NCI-H128 (cell line): Measurements from ENCODE around the gene OSBPL7.

Experiments used
- DNase-seq: peaks from one replicate; lab custom pipeline; 2025; ENCODE audit not compliant: unreplicated experiment; lab: John Stamatoyannopoulos, UW

Gene OSBPL7

GRCh38 chr17:47829870-47830269 is 8.3 kb upstream of the OSBPL7 start:
- no peak for DNase-seq

- no peak for DNase-seq
These were observed 1.9 kb upstream of the OSBPL7 start for GRCh38 chr17:47823519-47823918.

- DNase-seq = no peak
These were observed 1.2 kb upstream of the OSBPL7 start for GRCh38 chr17:47822785-47823184.

GRCh38 chr17:47821031-47821423 is 567 bp downstream of the OSBPL7 start:
- DNase-seq = no peak

DNA sequence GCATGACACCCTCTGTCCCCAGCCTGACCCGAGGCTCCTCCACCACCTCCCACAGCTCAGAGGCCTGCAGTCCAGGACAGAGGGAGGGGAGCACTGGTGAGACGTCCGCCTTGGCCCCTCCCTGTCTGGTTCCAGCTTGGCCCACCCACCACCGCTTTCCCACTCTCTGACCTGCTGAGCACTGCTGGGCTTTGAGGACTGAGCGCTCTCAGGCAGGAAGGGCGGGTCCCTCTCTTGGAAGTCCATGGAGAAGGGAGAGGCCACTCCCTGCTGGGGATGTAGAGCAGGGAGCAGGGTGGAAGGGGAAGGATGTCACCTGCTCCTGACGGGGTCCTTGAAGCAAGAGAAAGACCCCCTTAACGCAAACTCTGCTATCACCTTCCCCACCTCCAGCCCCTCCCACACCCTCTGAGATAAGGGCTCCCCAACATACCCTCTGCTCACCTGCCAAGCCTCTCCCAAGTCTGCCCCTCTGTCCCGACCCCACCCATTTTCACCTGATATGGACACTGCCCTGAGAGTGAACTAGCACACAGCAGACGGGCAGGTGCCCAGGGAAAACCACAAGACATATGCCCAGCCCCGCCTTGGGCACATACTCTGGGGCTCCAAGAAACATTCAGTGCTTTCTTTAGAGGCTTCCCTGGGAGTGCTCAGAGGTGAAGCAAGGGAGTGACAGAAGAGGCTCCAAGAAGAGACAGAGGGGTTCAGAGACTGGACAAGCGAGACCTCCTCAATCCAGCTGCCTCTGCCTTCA is 1.4 kb downstream of the OSBPL7 start:
- DNase-seq = no peak

DNA sequence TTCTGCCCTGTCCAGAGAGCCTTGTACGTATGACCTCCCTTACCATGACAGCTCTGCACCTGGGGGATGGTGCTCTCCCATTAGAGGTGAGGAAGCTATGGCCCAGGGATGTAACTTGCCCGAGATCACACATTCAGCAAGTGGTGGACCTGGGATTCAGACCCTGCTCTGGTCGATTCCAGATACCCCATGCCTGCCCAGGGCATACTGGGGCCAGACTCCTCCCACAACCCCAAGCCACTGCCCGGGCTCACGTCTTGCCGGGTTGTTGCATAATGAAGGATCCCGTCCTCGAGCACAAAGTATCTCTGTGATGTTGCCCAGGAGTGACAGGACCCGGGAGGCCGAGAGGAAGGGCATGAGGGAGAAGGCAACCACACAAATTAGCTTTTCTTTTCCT is 2.1 kb downstream of the OSBPL7 start:
- no peak for DNase-seq

DNA sequence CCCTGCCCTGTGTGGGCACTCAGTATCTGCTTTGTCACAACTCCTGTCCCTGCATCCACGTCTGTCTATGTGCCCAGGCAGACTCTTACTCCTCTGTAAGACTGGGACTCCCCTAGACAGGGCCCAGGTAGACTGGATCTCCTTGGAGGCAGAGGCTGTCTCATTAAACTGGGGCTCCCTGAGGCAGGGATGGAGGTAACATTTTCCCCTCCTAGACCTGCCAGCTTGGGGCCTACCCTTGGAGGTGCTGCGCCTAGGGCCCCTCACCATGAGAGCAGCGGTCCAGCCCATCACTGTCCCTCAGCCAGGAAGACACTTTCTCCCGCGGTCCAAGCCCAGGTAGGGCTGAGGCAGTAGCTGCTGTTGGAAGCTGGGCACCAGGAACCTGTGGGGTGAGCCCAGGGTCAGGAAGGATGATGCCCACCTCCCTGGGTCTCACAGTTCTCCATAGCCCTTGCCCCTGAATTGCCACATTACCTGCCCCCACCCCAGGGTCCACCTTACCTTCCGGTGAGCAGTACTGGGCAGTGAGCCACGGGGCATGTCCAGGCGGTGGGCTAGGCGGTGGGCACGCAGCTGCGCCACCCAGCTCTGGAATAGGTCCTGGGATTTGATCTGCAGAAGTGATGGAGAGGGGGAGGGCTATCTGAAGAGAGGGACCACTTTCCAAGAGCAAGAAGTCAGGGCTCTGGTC is 3.4 kb downstream of the OSBPL7 start:
- DNase-seq = no peak

GRCh38 chr17:47816947-47817346 is 4.6 kb downstream of the OSBPL7 start:
- DNase-seq = no peak

DNA sequence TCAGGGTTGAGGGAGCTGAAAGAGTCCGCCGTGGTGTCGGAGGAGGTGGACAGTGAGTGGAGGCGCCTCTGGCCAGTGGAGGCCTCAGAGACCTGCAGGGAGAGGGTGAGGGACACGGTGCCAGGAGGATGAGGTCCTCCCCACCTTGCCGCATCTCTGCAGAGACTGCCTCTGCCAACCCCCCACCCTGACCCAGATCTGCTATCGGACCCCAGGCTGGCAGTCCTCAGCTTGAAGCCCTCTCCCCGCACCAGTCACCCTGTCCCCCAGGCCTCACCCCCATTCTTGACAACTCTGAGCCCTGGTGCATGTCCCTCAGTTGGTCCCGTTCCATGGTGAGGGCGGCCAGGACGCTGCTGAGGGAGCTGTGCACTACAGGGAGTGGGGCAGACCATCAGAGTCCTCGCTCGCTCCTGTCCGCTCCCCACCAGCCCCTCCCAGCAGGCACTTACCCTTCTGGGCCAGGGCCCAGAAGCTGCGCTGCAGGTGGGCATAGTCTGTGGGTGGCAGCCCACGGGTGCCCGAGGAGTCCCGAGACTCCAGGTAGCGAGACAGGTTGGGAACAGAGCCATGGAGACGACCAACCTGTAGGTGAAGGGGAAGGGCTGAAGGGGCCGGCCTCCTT is 5.4 kb downstream of the OSBPL7 start:
- DNase-seq = no peak

DNA sequence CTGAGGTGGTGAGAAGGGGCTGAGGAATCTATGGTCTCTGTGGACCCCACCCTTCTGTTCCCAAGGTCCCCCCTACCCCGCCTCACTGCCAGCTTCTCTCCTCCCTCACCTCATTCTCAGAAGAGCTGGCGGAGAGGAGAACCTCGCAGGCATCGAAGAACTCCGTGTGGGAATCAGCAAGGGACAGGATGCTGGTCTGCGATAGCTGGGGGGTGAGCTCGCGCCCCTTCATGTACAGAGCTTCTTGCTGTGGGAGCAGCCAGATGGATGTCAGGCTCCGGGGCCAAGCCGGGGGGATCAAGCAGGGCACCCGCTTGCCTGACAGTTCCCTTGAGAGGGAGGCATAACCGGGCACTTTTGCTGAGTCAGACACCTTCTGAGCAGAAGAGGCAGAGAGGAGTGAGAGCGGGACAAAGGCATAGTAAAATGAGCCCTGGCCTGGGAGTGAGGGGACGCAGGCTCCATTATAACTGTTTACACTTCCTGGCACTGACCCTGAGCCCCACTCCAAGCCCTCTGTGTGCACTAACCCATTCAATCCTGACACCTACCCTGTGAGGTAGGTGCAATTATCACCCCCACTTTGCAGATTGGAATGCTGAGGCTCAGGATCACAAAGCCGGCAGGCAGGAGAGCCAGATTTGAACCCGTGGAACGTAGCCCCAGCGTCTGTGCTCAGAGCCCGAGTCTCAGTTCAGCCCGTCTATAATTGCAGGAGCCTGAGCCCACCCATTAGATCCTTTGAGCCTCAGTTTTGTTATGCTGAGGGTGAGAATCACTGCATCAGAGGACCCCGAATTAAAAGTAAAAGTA is 6.3 kb downstream of the OSBPL7 start:
- no peak for DNase-seq

GRCh38 chr17:47813512-47814031 is 8.0 kb downstream of the OSBPL7 start:
- no peak for DNase-seq

DNA sequence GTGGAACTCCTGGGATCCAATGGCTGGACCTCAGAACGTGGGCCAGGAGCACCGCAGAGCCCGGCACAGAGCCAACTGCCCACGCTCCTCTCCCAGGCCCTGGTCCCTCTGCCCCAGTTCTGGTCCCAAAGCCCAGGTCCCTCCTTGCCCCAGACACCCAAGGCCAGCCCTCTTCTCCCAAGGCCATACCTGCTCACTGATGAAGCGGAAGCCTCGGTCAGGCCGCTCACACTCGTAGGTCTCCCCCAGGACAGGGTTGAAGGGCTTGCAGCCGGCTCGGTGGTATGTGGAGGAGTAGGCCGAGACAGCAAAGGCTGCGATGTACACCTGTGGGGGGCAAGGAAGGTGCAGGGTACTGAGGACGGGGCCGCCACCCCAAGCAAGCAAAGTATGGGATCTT is 8.5 kb downstream of the OSBPL7 start:
- no peak for DNase-seq

DNA sequence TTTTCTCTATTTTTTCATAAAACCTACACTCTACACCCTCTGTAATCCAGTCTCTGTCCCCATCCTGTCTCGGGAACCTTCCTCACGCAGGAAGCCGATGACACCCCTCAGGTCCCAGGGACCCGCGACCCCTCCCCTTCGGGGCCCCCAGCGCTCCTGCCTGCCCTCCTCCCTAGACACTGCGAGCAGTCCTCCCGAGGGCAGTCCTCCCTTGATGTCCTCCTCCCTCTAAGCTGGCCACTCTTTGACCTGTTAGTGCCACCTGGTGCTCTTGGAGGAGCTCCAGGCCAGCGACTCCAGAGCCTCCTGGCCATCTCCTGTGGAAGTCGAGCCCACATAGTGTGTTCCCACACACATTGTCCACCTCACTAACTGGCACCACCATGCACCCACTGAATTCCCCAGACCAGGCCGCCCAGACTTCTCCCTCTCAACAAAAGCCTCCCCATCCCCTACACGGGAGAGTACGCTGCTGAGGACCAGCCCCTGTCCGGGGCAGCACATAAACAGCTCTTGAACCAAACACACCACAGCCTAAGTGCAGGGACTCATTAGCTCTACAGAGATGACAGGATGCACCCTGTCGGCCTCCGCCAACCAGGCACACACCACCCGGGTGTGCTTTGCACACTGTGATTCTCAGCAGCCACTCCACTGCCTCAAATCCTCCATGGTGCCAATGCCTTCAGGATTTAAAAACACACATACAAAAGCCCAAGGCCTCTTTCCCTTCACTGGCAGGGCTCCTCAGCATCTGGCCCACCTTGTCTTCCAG is 9.3 kb downstream of the OSBPL7 start:
- no peak for DNase-seq

GRCh38 chr17:47811709-47812108 is 9.9 kb downstream of the OSBPL7 start:
- DNase-seq = no peak

DNA sequence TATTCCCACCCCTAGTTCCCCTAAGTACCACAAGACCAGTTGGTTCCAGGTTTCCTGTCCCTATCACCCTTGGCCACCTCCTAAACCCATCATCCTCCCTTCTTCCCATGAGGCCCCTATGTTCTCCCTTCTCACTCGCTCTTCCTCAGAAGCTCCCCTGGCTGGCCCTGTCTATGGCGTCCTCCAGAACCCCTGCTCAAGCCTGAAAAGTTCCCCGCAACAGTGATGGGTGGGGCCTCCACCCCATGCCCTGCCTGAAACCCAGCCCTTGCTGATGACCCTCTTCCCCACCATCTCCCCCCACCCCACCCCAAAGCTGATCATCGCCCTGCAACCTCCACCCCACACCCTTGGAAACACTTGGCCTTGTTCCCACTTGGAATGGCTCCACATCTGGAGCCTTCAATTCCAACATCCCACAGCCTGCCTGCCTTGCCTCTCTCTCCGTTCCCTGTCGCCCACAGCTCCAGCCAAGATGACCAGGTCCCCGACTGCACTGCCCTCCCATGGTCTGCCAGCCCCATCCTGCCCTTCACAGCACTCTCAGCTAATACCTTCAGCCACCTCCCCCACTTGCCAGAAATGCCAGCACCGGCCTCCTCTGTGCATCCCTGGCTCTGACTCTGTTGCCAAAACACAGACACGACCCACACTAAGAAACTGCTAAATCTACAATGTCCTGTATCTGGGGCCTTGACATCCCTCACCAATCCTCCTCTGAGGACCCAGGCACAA is 10.5 kb downstream of the OSBPL7 start:
- DNase-seq = no peak

DNA sequence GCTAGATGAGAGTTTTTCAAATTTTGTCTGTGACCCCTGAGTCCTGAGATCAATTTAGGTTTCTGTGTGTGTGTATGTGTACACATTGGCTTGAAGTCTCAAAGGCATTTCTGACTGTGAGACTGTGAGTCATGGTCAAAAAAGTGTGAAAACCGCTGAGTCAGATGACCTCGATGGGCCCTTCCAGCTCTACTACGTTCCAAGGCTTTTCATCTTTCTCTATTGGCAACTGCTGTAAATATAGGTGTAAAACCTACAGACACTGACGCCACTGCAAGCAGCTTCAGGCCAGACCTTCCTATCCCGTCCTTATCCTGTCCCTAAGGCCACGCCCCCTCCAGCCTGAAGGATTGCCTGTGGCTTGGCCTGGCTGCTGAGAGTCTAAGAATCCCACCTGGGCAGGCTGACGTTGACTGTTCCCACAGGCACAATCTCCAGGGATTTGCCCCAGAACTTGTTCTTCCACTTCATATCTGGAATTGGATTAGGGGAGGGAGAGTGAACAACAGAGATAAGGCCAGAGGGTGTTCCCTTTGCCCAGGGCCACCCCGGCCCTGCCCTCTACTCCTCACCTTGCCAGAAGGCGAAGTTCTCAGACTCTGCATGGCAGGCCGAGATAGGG is 11.3 kb downstream of the OSBPL7 start:
- no peak for DNase-seq

DNA sequence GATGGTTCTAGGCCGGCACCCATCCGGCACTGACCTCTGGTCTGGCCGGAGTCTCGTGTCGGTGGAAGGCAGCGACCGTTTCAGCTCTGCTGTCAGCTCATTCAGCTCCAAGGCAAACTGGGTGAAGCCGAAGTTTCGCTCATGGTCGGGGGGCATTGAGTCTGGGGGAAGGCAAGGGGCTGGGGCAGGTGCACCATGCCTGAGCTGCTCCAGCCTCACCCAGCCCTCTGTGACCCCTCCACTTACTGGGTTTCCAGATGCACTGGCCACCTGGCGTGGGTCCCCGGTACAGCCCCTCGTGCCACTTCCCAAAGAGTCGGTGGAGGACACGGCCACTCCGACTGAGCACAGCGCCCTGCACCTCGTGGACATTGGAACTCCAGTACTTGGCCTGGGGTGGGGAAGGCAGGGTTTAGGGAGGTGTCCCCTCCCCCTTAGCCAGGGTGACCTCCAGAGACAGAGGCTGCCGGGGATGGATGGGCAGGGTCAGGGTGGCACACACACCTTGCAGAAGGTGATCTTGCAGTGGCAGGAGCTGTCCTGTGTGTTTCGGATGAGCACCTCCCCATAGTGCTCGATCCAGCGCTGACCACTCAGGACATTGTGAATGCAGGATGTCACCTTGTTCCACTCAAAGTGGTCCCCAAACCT is 12.6 kb downstream of the OSBPL7 start:
- no peak for DNase-seq

DNA sequence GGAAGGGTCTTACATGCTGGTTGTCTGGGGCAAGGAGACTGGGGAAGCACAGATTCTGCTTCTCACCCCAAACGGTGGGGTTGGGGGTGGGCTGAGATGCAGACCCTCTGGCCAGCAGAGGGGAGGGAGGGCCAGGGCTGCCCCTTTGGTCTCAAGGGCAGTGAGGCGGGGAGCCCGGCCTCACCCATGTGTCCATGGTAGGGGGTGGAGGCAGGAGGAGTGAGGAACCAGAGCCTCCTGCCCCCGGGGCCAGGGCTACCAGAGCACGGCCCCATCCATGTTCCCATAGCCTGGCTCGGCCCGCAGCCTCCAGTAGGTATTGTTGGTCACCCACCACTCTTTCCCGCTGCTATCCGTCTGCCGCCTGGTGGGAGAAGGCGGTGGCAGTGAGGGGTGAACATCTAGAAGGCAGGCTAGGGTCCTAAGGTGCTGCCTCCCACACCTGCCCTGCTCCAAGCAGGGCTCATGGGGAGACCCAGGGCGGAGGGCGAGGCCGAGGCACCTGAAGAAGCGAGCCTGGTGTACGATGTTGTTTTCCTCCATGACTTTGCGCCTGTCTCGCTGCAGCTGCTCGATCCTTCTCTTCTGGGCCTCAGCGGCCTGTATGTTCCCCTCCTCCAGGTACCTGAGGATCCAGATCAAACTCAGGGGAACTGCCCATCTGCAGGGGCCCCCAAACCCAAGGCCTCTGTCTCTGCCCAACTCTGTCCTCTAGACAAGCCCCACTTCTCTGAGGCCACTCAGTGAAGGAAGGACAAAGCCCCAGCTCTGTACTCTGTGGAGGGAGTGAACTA is 13.4 kb downstream of the OSBPL7 start:
- DNase-seq = no peak
